ENCODE results near the gene CDH4. TPM values are rescaled to one million over a fixed set of nuclear protein-coding genes. Genes with fewer than 3 reads are reported as not detected.

The CDH4 gene
- total and polyA plus RNA-seq, 9 of the 15 experiments (the other 6 are each of a cell fraction or from before 2014, with no cell fraction given), result 0.04 TPM; not detected in 8

- no peak overlapping the region for H3K4me3 ChIP-seq
- BruUV-seq (replicated peaks), result no TSS peak
- no peak overlapping the region for H2AFZ ChIP-seq (ENCODE audit: low read depth, low read length)
- no peaks in the 10 kb centered on the region; the same call in 1 of the 2 replicates for H3K9me3 ChIP-seq (replicated peaks; ENCODE audit: control insufficient read depth, insufficient read depth, low read depth, low read length)
- ATAC-seq, result no peak
- peaks cover 21 to 48% of the 10 kb centered on the region in 2 experiments; a peak in 3 of 5 replicates for H3K27me3 ChIP-seq (ENCODE audit: control insufficient read depth in 2 of 2, insufficient read depth in 2 of 2, low read length in 2 of 2)
- intact Hi-C loops (cut with micrococcal nuclease) (no loop called here), in situ Hi-C loops (cut with MboI) (no loop called here)
- H3K4me2 ChIP-seq (ENCODE audit: insufficient read depth, low read length), result no peak overlapping the region
- H4K20me1 ChIP-seq (replicated peaks; ENCODE audit: control insufficient read depth, insufficient read depth, low read length), result peaks cover 11% of the 10 kb centered on the region; the same call in 1 of the 2 replicates
- 2% methylated on average over 13 of the region's 13 CpGs for WGBS (ENCODE audit: insufficient coverage, low coverage, missing lambda C conversion rate)
- TF ChIP-seq POLR3G (IDR thresholded peaks at IDR 0.05; ENCODE audit: extremely low read depth, insufficient read length, insufficient replicate concordance) (no peak), CAMTA2 (CRISPR knock-in tag; conservative IDR thresholded peaks at IDR 0.05) (no peak), ZNF740 (CRISPR knock-in tag; IDR thresholded peaks at IDR 0.05) (no peak), ZNF740 (tag; IDR thresholded peaks at IDR 0.05) (no peak), TRIM25 (IDR thresholded peaks at IDR 0.05; ENCODE audit: borderline replicate concordance) (no peak), RBM15 (IDR thresholded peaks at IDR 0.05; ENCODE audit: insufficient read depth, low read length) (no peak), IFI16 (CRISPR knock-in tag; IDR thresholded peaks at IDR 0.05) (no peak), BCOR (IDR thresholded peaks at IDR 0.05) (no peak), FOXO4 (CRISPR knock-in tag; IDR thresholded peaks at IDR 0.05) (no peak), ZBTB7A (IDR thresholded peaks at IDR 0.05; ENCODE audit: borderline replicate concordance, control insufficient read depth, low read depth, low read length) (no peak), CREB1 (IDR thresholded peaks at IDR 0.05) (no peak), CREB1 (CRISPR knock-in tag; IDR thresholded peaks at IDR 0.05) (no peak)
- H3K4me1 ChIP-seq (replicated peaks in 1 of 2; ENCODE audit: control insufficient read depth in 2 of 2, insufficient read depth in 2 of 2, low read length in 2 of 2), result no peaks in the 10 kb centered on the region; a peak in 1 of 5 replicates
- no peaks in the 10 kb centered on the region for H3K36me3 ChIP-seq (ENCODE audit: control insufficient read depth, insufficient read depth, low read length)
- ChIA-PET CTCF (ENCODE audit: low intra/inter-chr PET ratio) (no interaction called here), POLR2A (interaction anchor here (0.7 kb wide), 1 partner anchor 23 kb away, joined by 3 read pairs; no protein-coding TSS in a partner anchor)
- no peaks in the 10 kb centered on the region for H3K9me1 ChIP-seq (ENCODE audit: control insufficient read depth, insufficient read depth, low read length)
- no peak for DNase-seq (ENCODE audit: extremely low read depth in 1 of 4, low spot score in 3 of 4)
- H3K9ac ChIP-seq (ENCODE audit: insufficient read depth in 1 of 2, low read depth in 2 of 2, low read length in 2 of 2), result no peak overlapping the region
- FAIRE-seq, result no peak
- no peak overlapping the region for H3K27ac ChIP-seq (ENCODE audit: extremely low read depth, low read depth, low read length)
- no peaks in the 10 kb centered on the region for H3K79me2 ChIP-seq (ENCODE audit: control insufficient read depth, insufficient read depth, low read length)
These were observed 610.8 kb downstream of the CDH4 start for GRCh38 chr20:61862881-61863280.
